Neural cell (in vitro differentiated cells): ENCODE results near the gene ST3GAL5. TPM values are rescaled to one million over a fixed set of nuclear protein-coding genes. Genes with fewer than 3 reads are reported as not detected.

ENCODE experiments used
- H2AFZ ChIP-seq: fragments of 200-600, 300-800 bp; sonication (generic), shearing (Covaris generic); 2 replicates; pipeline ENCODE4 v1.6.0; 2014; ENCODE audit warnings: low read depth, mild to moderate bottlenecking, antibody characterized with exemption, low read length, moderate library complexity
- H3F3A ChIP-seq: fragments of 200-600 bp; shearing (Covaris generic); 2 replicates; pipeline ENCODE4 v1.6.1; 2016; ENCODE audit warnings: mild to moderate bottlenecking, moderate library complexity, mixed read lengths, antibody characterized with exemption, low read length; ENCODE audit not compliant: insufficient read depth, poor library complexity, severe bottlenecking
- H3K27ac ChIP-seq: fragments of 200-600, 300-800 bp; sonication (generic), shearing (Covaris generic); 2 replicates; pipeline ENCODE4 v1.5.1; 2014; ENCODE audit warnings: mild to moderate bottlenecking, low read length, moderate library complexity
- H3K27me3 ChIP-seq: fragments of 300-800, 200-600 bp; sonication (generic), shearing (Covaris generic); 2 replicates; pipeline ENCODE4 v1.6.0; 2014; ENCODE audit warnings: mild to moderate bottlenecking, low read depth, low read length, moderate library complexity; ENCODE audit not compliant: insufficient read depth
- H3K36me3 ChIP-seq: fragments of 300-800, 200-600 bp; sonication (generic), shearing (Covaris generic); 2 replicates; pipeline ENCODE4 v1.5.1; 2014; ENCODE audit warnings: mild to moderate bottlenecking, antibody characterized with exemption, low read length, moderate library complexity; ENCODE audit not compliant: insufficient read depth
- H3K4me2 ChIP-seq: fragments of 300-800, 200-600 bp; sonication (generic), shearing (Covaris generic); 2 replicates; pipeline ENCODE4 v1.6.0; 2014; ENCODE audit warnings: mild to moderate bottlenecking, low read length
- H3K4me3 ChIP-seq: fragments of 300-800, 200-600 bp; sonication (generic), shearing (Covaris generic); 2 replicates; pipeline ENCODE4 v1.5.1; 2014; ENCODE audit warnings: mild to moderate bottlenecking, low read length, moderate library complexity
- H3K79me2 ChIP-seq: fragments of 200-600 bp; shearing (Covaris generic); replicated peaks from 2 replicates; pipeline ENCODE4 v1.6.0; 2014; ENCODE audit warnings: mild to moderate bottlenecking, low read length, moderate library complexity; ENCODE audit not compliant: insufficient read depth
- H3K9ac ChIP-seq: fragments of 300-800, 200-600 bp; sonication (generic), shearing (Covaris generic); 2 replicates; pipeline ENCODE4 v1.6.1; 2016; ENCODE audit warnings: mild to moderate bottlenecking, low read length, mixed read lengths
- H3K9me2 ChIP-seq: fragments of 200-600 bp; shearing (Covaris generic); 2 replicates; pipeline ENCODE4 v1.6.1; 2016; ENCODE audit warnings: mild to moderate bottlenecking, low read length, mixed read lengths; ENCODE audit not compliant: insufficient read depth
- H3K9me3 ChIP-seq: fragments of 200-600, 300-800 bp; sonication (generic), shearing (Covaris generic); 2 replicates; pipeline ENCODE4 v1.6.1; 2016; ENCODE audit warnings: mild to moderate bottlenecking, mixed run types, low read length, moderate library complexity, mixed read lengths
- H4K20me1 ChIP-seq: fragments of 200-600 bp; shearing (Covaris generic); 2 replicates; pipeline ENCODE4 v1.6.1; 2016; ENCODE audit warnings: mild to moderate bottlenecking, mixed run types; ENCODE audit not compliant: insufficient read depth
- CTCF ChIP-seq: fragments of 450-650 bp; IDR thresholded peaks from 2 replicates; pipeline ENCODE4 v1.5.1; 2014; ENCODE audit warnings: antibody characterized with exemption, mild to moderate bottlenecking, moderate library complexity; ENCODE audit not compliant: poor library complexity, severe bottlenecking
- EP300 ChIP-seq: fragments of 450-650 bp; conservative IDR thresholded peaks from 2 replicates; pipeline ENCODE4 v1.6.1; 2014; ENCODE audit warnings: antibody characterized with exemption, mild to moderate bottlenecking, moderate library complexity; ENCODE audit not compliant: poor library complexity, severe bottlenecking
- EZH2 ChIP-seq: fragments of 200-600, 300-800 bp; shearing (Covaris generic), sonication (generic); IDR thresholded peaks from 2 replicates; pipeline ENCODE4 v1.6.1; 2014; ENCODE audit warnings: antibody characterized with exemption, low read length, borderline replicate concordance, mild to moderate bottlenecking; ENCODE audit not compliant: insufficient read depth, poor library complexity, severe bottlenecking
- MXI1 ChIP-seq: fragments of 450-650 bp; conservative IDR thresholded peaks from 2 replicates; pipeline ENCODE4 v1.6.1; 2014; ENCODE audit warnings: antibody characterized with exemption, mild to moderate bottlenecking; ENCODE audit not compliant: poor library complexity, severe bottlenecking
- POLR2AphosphoS5 ChIP-seq: IDR thresholded peaks from 2 replicates; pipeline ENCODE4 v1.6.1; 2012
- RAD21 ChIP-seq: fragments of 450-650 bp; conservative IDR thresholded peaks from 2 replicates; pipeline ENCODE4 v1.6.1; 2014; ENCODE audit warnings: antibody characterized with exemption, mild to moderate bottlenecking, moderate library complexity
- REST ChIP-seq: IDR thresholded peaks from 2 replicates; pipeline ENCODE4 v1.6.1; 2012; ENCODE audit warnings: borderline replicate concordance
- SMC3 ChIP-seq: fragments of 450-650 bp; conservative IDR thresholded peaks from 2 replicates; pipeline ENCODE4 v1.6.1; 2014; ENCODE audit warnings: antibody characterized with exemption, mild to moderate bottlenecking, moderate library complexity; ENCODE audit not compliant: poor library complexity
- TAF1 ChIP-seq: IDR thresholded peaks from 2 replicates; pipeline ENCODE4 v1.6.1; 2012; ENCODE audit warnings: low read depth
- polyA plus RNA-seq: library from polyadenylated mRNA; depleted of rRNA; stranded (reverse); fragments of >200 nt; gene quantifications from 2 replicates; pipeline ENCODE4 v1.2.3, GENCODE V29; 2014

The ST3GAL5 gene
- polyA plus RNA-seq, 1 donor from 2014 or later, result 55.6 TPM

- no peak for TF ChIP-seq TAF1
- no peak for TF ChIP-seq CTCF
- no peak for TF ChIP-seq RAD21
- TF ChIP-seq SMC3, result no peak
- TF ChIP-seq REST, result no peak
- TF ChIP-seq EP300, result no peak
- no peak for TF ChIP-seq EZH2
- TF ChIP-seq POLR2AphosphoS5, result no peak
- no peak for TF ChIP-seq MXI1
- H3K9me3 ChIP-seq, result no peaks in the 10 kb centered on the region
- H4K20me1 ChIP-seq, result no peaks in the 10 kb centered on the region
- no peaks in the 10 kb centered on the region for H3F3A ChIP-seq
- H3K9me2 ChIP-seq, result no peaks in the 10 kb centered on the region
- no peak overlapping the region for H3K4me2 ChIP-seq
- H3K27me3 ChIP-seq, result no peaks in the 10 kb centered on the region
- no peak overlapping the region for H3K9ac ChIP-seq
- no peak overlapping the region for H3K4me3 ChIP-seq
- H3K27ac ChIP-seq, result no peak overlapping the region
- no peak overlapping the region for H2AFZ ChIP-seq
- no peaks in the 10 kb centered on the region for H3K36me3 ChIP-seq
- H3K79me2 ChIP-seq, result no peaks in the 10 kb centered on the region
These were observed 99.5 kb downstream of the ST3GAL5 start for GRCh38 chr2:85789271-85789670.

GRCh38 chr2:85788603-85789002 lies 100.2 kb downstream of the ST3GAL5 start:
- Histone ChIP-seq H4K20me1 (no peaks in the 10 kb centered on the region), H3F3A (no peaks in the 10 kb centered on the region)

More at GRCh38 chr2:85788603-85789002, 100.2 kb downstream of the ST3GAL5 start:
- Histone ChIP-seq H3K4me3 (no peak overlapping the region), H3K9me2 (no peaks in the 10 kb centered on the region), H3K9me3 (no peaks in the 10 kb centered on the region), H3K36me3 (no peaks in the 10 kb centered on the region), H3K27ac (no peak overlapping the region), H3K27me3 (no peaks in the 10 kb centered on the region), H3K79me2 (no peaks in the 10 kb centered on the region), H2AFZ (no peak overlapping the region), H3K9ac (no peak overlapping the region), H3K4me2 (no peak overlapping the region)
- TF ChIP-seq TAF1 (no peak), REST (no peak), EP300 (no peak), MXI1 (no peak), EZH2 (no peak), SMC3 (no peak), RAD21 (no peak), POLR2AphosphoS5 (no peak), CTCF (no peak)
